HepG2 (cell line): Measurements from ENCODE around the gene TM4SF5. TPM values are rescaled to one million over a fixed set of nuclear protein-coding genes. Genes with fewer than 3 reads are reported as not detected.

Experiments
- ADNP ChIP-seq: sonication (generic); formaldehyde crosslinking; IDR thresholded peaks from 2 replicates; pipeline ENCODE4 v1.4.0; 2020; ENCODE audit warnings: missing genetic modification reagents
- ATM ChIP-seq: fragments of 450-650 bp; IDR thresholded peaks from 2 replicates; pipeline ENCODE4 v1.7.1; 2017; ENCODE audit warnings: mild to moderate bottlenecking, borderline replicate concordance
- BRD4 ChIP-seq: sonication (generic); formaldehyde crosslinking; IDR thresholded peaks from 2 replicates; pipeline ENCODE4 v1.4.0; 2020; ENCODE audit warnings: missing genetic modification reagents
- CEBPB ChIP-seq: IDR thresholded peaks from 2 replicates; pipeline ENCODE4 v1.6.1; 2011; ENCODE audit warnings: low read depth, low read length, improper control_type of control experiment, borderline replicate concordance
- CENPT ChIP-seq: sonication (generic); formaldehyde crosslinking; IDR thresholded peaks from 2 replicates; pipeline ENCODE4 v1.8.0; 2022; ENCODE audit warnings: low read depth, mild to moderate bottlenecking, moderate library complexity, missing genetic modification reagents
- ERF ChIP-seq: IDR thresholded peaks from 2 replicates; pipeline ENCODE4 v1.6.1; 2018; ENCODE audit warnings: missing biosample characterization, missing genetic modification reagents
- ESRRA ChIP-seq: sonication (generic); formaldehyde crosslinking; IDR thresholded peaks from 2 replicates; pipeline ENCODE4 v1.5.1; 2020; ENCODE audit warnings: mild to moderate bottlenecking, low read depth, missing genetic modification reagents
- GABPB1 ChIP-seq: IDR thresholded peaks from 2 replicates; pipeline ENCODE4 v1.6.1; 2016; ENCODE audit warnings: mild to moderate bottlenecking, missing genetic modification reagents, moderate library complexity, missing compliant biosample characterization
- GATA4 ChIP-seq: sonication (generic); IDR thresholded peaks from 2 replicates; pipeline ENCODE4 v1.6.1; 2016; ENCODE audit warnings: antibody characterized with exemption, low read depth, borderline replicate concordance
- HNRNPUL1 ChIP-seq: fragments of 200-400 bp; formaldehyde crosslinking; IDR thresholded peaks from 2 replicates; pipeline ENCODE4 v1.6.1; 2017; ENCODE audit warnings: low read depth, mild to moderate bottlenecking, low read length, moderate library complexity
- MXD1 ChIP-seq: sonication (generic); formaldehyde crosslinking; IDR thresholded peaks from 2 replicates; pipeline ENCODE4 v1.4.0; 2020; ENCODE audit warnings: mild to moderate bottlenecking, missing genetic modification reagents
- ZBTB39 ChIP-seq: sonication (generic); formaldehyde crosslinking; IDR thresholded peaks from 2 replicates; pipeline ENCODE4 v1.5.0; 2020; ENCODE audit warnings: missing genetic modification reagents
- ZMYM4 ChIP-seq: sonication (generic); formaldehyde crosslinking; IDR thresholded peaks from 2 replicates; pipeline ENCODE4 v1.8.1; 2023; ENCODE audit warnings: mild to moderate bottlenecking, missing genetic modification reagents
- ZNF253 ChIP-seq: sonication (generic); formaldehyde crosslinking; IDR thresholded peaks from 2 replicates; pipeline ENCODE4 v1.8.0; 2022; ENCODE audit warnings: mild to moderate bottlenecking, missing genetic modification reagents, borderline replicate concordance
- ZNF431 ChIP-seq: sonication (generic); formaldehyde crosslinking; IDR thresholded peaks from 2 replicates; pipeline ENCODE4 v1.9.0; 2022; ENCODE audit warnings: missing genetic modification reagents, low read depth, mild to moderate bottlenecking, borderline replicate concordance
- ZNF607 ChIP-seq: sonication (generic); formaldehyde crosslinking; IDR thresholded peaks from 2 replicates; pipeline ENCODE4 v1.5.1; 2020; ENCODE audit warnings: missing genetic modification reagents, mild to moderate bottlenecking, borderline replicate concordance
- ZNF691 ChIP-seq: sonication (generic); formaldehyde crosslinking; IDR thresholded peaks from 2 replicates; pipeline ENCODE4 v1.4.0; 2020; ENCODE audit warnings: missing genetic modification reagents, low read depth, mild to moderate bottlenecking, borderline replicate concordance
- ZSCAN20 ChIP-seq: sonication (generic); formaldehyde crosslinking; IDR thresholded peaks from 2 replicates; pipeline ENCODE4 v1.4.0; 2020; ENCODE audit warnings: missing genetic modification reagents, mild to moderate bottlenecking, borderline replicate concordance
- ZXDC ChIP-seq: sonication (generic); formaldehyde crosslinking; IDR thresholded peaks from 2 replicates; pipeline ENCODE4 v1.5.0; 2020; ENCODE audit warnings: mild to moderate bottlenecking, missing genetic modification reagents
- polyA plus RNA-seq, 8 experiments: library from polyadenylated mRNA; depleted of rRNA in 3 of 8; stranded (reverse) in 7 of 8; unstranded in 1 of 8; fragments of >200 nt; fragmentation: Illumina TruSeq in 4 of 8; extraction: Trizol in 4 of 8; gene quantifications; 2 replicates each; pipeline versions ENCODE4 v1.2.1 to v1.2.3, GENCODE V29; 2011 to 2016; ENCODE audit warnings: low read depth in 4 of 8, missing spikeins in 1 of 8, mixed read lengths in 1 of 8; ENCODE audit not compliant: insufficient read depth in 1 of 8
- total RNA-seq, 5 experiments: library from RNA; depleted of rRNA; stranded (reverse); fragments of >200 nt; fragmentation: Illumina TruSeq; extraction: Trizol; gene quantifications; 2 replicates each; pipeline ENCODE4 v1.2.3, GENCODE V29; 2016; ENCODE audit warnings: low read depth in 1 of 5
- TF ChIP-seq, protein P1 (sequence below): fragments of 450-650 bp; IDR thresholded peaks from 2 replicates; pipeline ENCODE4 v1.6.1; 2016
- TF ChIP-seq, protein P2 (sequence below): sonication (generic); IDR thresholded peaks from 2 replicates; pipeline ENCODE4 v1.6.1; 2016; ENCODE audit warnings: low read depth, borderline replicate concordance

Gene TM4SF5
- total and polyA plus RNA-seq, 2 of the 13 experiments (the other 11 are each of a cell fraction or from before 2014, with no cell fraction given): 30.1 to 126 TPM

GRCh38 chr17:4759776-4760236 is 11.9 kb upstream of the TM4SF5 start (continued):
- TF ChIP-seq MXD1 (CRISPR knock-in tag) (no peak), HNRNPUL1 (no peak), GATA4 (peak; percentile 77; the same call in 1 of the 2 replicates), ZBTB39 (CRISPR knock-in tag) (peak; percentile 86), BRD4 (CRISPR knock-in tag) (0 out of 2 replicates have a peak, but pooled peaks have one; percentile 41), ZNF607 (CRISPR knock-in tag) (no peak), ZNF431 (CRISPR knock-in tag) (peak; percentile 67; the same call in 1 of the 2 replicates), ESRRA (peak; percentile 62; the same call in 1 of the 2 replicates), ZSCAN20 (CRISPR knock-in tag) (no peak), ZNF691 (CRISPR knock-in tag) (peak; percentile 69), CEBPB (peak; percentile 24; the same call in 1 of the 2 replicates), ATM (no peak), ZXDC (0 out of 2 replicates have a peak, but pooled peaks have one; percentile 25), ADNP (peak; percentile 36; the same call in 1 of the 2 replicates), ZNF253 (CRISPR knock-in tag) (no peak), ZMYM4 (CRISPR knock-in tag) (peak; percentile 79), ERF (CRISPR knock-in tag) (peak; percentile 79), CENPT (no peak), GABPB1 (CRISPR knock-in tag) (peak; percentile 73)
- TF ChIP-seq, protein P1, sequence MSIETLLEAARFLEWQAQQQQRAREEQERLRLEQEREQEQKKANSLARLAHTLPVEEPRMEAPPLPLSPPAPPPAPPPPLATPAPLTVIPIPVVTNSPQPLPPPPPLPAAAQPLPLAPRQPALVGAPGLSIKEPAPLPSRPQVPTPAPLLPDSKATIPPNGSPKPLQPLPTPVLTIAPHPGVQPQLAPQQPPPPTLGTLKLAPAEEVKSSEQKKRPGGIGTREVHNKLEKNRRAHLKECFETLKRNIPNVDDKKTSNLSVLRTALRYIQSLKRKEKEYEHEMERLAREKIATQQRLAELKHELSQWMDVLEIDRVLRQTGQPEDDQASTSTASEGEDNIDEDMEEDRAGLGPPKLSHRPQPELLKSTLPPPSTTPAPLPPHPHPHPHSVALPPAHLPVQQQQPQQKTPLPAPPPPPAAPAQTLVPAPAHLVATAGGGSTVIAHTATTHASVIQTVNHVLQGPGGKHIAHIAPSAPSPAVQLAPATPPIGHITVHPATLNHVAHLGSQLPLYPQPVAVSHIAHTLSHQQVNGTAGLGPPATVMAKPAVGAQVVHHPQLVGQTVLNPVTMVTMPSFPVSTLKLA: peak; percentile 87
- TF ChIP-seq, protein P2, sequence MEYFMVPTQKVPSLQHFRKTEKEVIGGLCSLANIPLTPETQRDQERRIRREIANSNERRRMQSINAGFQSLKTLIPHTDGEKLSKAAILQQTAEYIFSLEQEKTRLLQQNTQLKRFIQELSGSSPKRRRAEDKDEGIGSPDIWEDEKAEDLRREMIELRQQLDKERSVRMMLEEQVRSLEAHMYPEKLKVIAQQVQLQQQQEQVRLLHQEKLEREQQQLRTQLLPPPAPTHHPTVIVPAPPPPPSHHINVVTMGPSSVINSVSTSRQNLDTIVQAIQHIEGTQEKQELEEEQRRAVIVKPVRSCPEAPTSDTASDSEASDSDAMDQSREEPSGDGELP: peak; percentile 55; the same call in 1 of the 2 replicates
